K562 (cell line): ENCODE results near the gene ZNHIT1. TPM values are rescaled to one million over a fixed set of nuclear protein-coding genes. Genes with fewer than 3 reads are reported as not detected.

ENCODE experiments used
- GATAD2A ChIP-seq: fragments of 450-650 bp; IDR thresholded peaks from 2 replicates; pipeline ENCODE4 v1.6.1; 2017
- JUN ChIP-seq, 2 experiments: sonication (generic) in 1 of 2; formaldehyde crosslinking in 1 of 2; IDR thresholded peaks; 2 replicates each; pipeline versions ENCODE4 v1.6.1 to v1.8.0; 2012 to 2022; ENCODE audit warnings: borderline replicate concordance in 2 of 2, mild to moderate bottlenecking in 2 of 2, improper control_type of control experiment in 1 of 2, low read depth in 1 of 2, low read length in 1 of 2, missing genetic modification reagents in 1 of 2
- NR2C1 ChIP-seq, 2 experiments: fragments of 450-650 bp; IDR thresholded peaks; 2 replicates each; pipeline ENCODE4 v1.6.1; 2017; ENCODE audit warnings: mild to moderate bottlenecking in 2 of 2, antibody characterized with exemption in 1 of 2, inconsistent platforms in 1 of 2, missing compliant biosample characterization in 1 of 2, missing genetic modification characterization in 1 of 2
- SOX6 ChIP-seq: fragments of 450-650 bp; IDR thresholded peaks from 2 replicates; pipeline ENCODE4 v1.6.1; 2014; ENCODE audit warnings: mild to moderate bottlenecking
- SRF ChIP-seq, 2 experiments: fragments of 250-450, 450-650 bp in 1 of 2; sonication (Bioruptor Pico) in 1 of 2; sonication (generic) in 1 of 2; formaldehyde crosslinking; IDR thresholded peaks; 2 replicates each; pipeline versions ENCODE4 v1.5.0 to v1.5.1; 2020 to 2022; ENCODE audit warnings: mild to moderate bottlenecking in 1 of 2, missing genetic modification reagents in 1 of 2
- polyA plus RNA-seq, 8 experiments: library from polyadenylated mRNA; depleted of rRNA in 4 of 8; stranded (reverse) in 5 of 8; unstranded in 3 of 8; fragments of >200 nt; fragmentation: Nextera tagmentation in 2 of 8; fragmentation: Illumina TruSeq in 1 of 8; extraction: Ambion mirVana in 2 of 8; extraction: Trizol in 1 of 8; gene quantifications; 2 replicates each; pipeline versions ENCODE4 v1.2.1 to v1.2.3, GENCODE V29; 2011 to 2014; ENCODE audit warnings: inconsistent platforms in 1 of 8, missing spikeins in 1 of 8
- total RNA-seq, 7 experiments: library from RNA; depleted of rRNA in 6 of 7; stranded (reverse); fragments of >200 nt in 6 of 7; fragmentation: Illumina TruSeq in 2 of 7; extraction: Trizol in 2 of 7; gene quantifications; 2 replicates each; pipeline versions ENCODE4 v1.2.1 to v1.2.3, GENCODE V29; 2011 to 2021; ENCODE audit warnings: low replicate concordance in 1 of 7
- TF ChIP-seq, protein P1 (sequence below): sonication (generic); formaldehyde crosslinking; IDR thresholded peaks from 2 replicates; pipeline ENCODE4 v1.8.1; 2023; ENCODE audit warnings: mild to moderate bottlenecking, missing genetic modification reagents
- TF ChIP-seq, protein P2 (sequence below): fragments of 450-650 bp; IDR thresholded peaks from 2 replicates; pipeline ENCODE4 v1.6.1; 2016; ENCODE audit warnings: mild to moderate bottlenecking, moderate library complexity
- TF ChIP-seq, protein P3 (sequence below): fragments of 250-450 bp; sonication (Bioruptor Pico); IDR thresholded peaks from 2 replicates; pipeline ENCODE4 v1.9.0; 2021; ENCODE audit warnings: mild to moderate bottlenecking, inconsistent platforms

The ZNHIT1 gene
- total and polyA plus RNA-seq, 9 of the 15 experiments (the other 6 are each of a cell fraction or from before 2014, with no cell fraction given), result 6.4 to 162 (median 70.1) TPM

DNA sequence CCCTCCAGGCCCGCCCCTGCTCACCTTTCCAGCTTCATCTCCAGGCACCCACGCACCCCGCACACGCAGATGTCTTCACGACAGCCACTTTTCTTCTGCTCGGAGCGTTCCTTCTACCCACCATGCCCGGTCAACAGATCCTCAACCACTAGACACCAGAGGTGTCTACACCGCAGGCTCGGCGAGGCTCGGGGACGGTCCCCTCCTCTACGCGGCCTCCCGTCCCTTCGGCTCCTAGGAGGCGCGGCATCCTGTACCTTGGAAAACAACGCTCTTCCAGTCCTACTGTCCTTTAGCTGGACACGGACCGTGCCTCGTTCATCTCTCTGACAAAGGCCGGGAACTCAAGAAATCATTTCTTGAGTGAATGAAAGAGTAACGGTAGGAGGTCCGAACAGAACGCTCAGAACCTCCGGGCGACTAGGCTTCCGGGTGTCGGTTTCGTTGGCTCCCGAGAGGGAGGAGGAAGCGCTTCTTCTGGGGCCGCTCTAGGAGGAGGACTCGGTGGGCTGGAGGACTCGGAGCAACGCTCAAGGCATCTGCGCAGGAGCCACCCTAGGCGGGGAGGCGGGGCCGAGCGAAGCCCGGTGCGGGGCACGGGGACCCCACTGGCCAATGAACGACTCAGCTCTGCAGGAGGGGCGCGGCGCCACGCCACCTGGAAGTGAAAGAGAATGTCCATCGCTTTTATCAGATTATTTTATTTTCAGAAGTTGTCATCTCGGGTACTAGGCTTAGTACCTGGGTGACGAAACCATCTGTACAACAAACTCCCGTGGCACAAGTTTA, 34.1 kb downstream of the ZNHIT1 start (continued):
- TF ChIP-seq, protein P1, sequence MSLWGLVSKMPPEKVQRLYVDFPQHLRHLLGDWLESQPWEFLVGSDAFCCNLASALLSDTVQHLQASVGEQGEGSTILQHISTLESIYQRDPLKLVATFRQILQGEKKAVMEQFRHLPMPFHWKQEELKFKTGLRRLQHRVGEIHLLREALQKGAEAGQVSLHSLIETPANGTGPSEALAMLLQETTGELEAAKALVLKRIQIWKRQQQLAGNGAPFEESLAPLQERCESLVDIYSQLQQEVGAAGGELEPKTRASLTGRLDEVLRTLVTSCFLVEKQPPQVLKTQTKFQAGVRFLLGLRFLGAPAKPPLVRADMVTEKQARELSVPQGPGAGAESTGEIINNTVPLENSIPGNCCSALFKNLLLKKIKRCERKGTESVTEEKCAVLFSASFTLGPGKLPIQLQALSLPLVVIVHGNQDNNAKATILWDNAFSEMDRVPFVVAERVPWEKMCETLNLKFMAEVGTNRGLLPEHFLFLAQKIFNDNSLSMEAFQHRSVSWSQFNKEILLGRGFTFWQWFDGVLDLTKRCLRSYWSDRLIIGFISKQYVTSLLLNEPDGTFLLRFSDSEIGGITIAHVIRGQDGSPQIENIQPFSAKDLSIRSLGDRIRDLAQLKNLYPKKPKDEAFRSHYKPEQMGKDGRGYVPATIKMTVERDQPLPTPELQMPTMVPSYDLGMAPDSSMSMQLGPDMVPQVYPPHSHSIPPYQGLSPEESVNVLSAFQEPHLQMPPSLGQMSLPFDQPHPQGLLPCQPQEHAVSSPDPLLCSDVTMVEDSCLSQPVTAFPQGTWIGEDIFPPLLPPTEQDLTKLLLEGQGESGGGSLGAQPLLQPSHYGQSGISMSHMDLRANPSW (CRISPR knock-in tag), result no peak; the same call in 1 of the 2 replicates
- TF ChIP-seq JUN (IDR thresholded peaks at IDR 0.05; ENCODE audit: borderline replicate concordance, low read depth, low read length), result peak; percentile 68; the same call in 1 of the 2 replicates
- TF ChIP-seq JUN (CRISPR knock-in tag; IDR thresholded peaks at IDR 0.05; ENCODE audit: borderline replicate concordance), result no peak
- peak; percentile 84 for TF ChIP-seq NR2C1 (IDR thresholded peaks at IDR 0.05)
- TF ChIP-seq NR2C1 (tag; IDR thresholded peaks at IDR 0.05), result peak; percentile 81
- TF ChIP-seq SOX6, result no peak
- TF ChIP-seq, protein P2, sequence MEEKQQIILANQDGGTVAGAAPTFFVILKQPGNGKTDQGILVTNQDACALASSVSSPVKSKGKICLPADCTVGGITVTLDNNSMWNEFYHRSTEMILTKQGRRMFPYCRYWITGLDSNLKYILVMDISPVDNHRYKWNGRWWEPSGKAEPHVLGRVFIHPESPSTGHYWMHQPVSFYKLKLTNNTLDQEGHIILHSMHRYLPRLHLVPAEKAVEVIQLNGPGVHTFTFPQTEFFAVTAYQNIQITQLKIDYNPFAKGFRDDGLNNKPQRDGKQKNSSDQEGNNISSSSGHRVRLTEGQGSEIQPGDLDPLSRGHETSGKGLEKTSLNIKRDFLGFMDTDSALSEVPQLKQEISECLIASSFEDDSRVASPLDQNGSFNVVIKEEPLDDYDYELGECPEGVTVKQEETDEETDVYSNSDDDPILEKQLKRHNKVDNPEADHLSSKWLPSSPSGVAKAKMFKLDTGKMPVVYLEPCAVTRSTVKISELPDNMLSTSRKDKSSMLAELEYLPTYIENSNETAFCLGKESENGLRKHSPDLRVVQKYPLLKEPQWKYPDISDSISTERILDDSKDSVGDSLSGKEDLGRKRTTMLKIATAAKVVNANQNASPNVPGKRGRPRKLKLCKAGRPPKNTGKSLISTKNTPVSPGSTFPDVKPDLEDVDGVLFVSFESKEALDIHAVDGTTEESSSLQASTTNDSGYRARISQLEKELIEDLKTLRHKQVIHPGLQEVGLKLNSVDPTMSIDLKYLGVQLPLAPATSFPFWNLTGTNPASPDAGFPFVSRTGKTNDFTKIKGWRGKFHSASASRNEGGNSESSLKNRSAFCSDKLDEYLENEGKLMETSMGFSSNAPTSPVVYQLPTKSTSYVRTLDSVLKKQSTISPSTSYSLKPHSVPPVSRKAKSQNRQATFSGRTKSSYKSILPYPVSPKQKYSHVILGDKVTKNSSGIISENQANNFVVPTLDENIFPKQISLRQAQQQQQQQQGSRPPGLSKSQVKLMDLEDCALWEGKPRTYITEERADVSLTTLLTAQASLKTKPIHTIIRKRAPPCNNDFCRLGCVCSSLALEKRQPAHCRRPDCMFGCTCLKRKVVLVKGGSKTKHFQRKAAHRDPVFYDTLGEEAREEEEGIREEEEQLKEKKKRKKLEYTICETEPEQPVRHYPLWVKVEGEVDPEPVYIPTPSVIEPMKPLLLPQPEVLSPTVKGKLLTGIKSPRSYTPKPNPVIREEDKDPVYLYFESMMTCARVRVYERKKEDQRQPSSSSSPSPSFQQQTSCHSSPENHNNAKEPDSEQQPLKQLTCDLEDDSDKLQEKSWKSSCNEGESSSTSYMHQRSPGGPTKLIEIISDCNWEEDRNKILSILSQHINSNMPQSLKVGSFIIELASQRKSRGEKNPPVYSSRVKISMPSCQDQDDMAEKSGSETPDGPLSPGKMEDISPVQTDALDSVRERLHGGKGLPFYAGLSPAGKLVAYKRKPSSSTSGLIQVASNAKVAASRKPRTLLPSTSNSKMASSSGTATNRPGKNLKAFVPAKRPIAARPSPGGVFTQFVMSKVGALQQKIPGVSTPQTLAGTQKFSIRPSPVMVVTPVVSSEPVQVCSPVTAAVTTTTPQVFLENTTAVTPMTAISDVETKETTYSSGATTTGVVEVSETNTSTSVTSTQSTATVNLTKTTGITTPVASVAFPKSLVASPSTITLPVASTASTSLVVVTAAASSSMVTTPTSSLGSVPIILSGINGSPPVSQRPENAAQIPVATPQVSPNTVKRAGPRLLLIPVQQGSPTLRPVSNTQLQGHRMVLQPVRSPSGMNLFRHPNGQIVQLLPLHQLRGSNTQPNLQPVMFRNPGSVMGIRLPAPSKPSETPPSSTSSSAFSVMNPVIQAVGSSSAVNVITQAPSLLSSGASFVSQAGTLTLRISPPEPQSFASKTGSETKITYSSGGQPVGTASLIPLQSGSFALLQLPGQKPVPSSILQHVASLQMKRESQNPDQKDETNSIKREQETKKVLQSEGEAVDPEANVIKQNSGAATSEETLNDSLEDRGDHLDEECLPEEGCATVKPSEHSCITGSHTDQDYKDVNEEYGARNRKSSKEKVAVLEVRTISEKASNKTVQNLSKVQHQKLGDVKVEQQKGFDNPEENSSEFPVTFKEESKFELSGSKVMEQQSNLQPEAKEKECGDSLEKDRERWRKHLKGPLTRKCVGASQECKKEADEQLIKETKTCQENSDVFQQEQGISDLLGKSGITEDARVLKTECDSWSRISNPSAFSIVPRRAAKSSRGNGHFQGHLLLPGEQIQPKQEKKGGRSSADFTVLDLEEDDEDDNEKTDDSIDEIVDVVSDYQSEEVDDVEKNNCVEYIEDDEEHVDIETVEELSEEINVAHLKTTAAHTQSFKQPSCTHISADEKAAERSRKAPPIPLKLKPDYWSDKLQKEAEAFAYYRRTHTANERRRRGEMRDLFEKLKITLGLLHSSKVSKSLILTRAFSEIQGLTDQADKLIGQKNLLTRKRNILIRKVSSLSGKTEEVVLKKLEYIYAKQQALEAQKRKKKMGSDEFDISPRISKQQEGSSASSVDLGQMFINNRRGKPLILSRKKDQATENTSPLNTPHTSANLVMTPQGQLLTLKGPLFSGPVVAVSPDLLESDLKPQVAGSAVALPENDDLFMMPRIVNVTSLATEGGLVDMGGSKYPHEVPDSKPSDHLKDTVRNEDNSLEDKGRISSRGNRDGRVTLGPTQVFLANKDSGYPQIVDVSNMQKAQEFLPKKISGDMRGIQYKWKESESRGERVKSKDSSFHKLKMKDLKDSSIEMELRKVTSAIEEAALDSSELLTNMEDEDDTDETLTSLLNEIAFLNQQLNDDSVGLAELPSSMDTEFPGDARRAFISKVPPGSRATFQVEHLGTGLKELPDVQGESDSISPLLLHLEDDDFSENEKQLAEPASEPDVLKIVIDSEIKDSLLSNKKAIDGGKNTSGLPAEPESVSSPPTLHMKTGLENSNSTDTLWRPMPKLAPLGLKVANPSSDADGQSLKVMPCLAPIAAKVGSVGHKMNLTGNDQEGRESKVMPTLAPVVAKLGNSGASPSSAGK, result no peak
- peak in 1 of 2 experiments; percentile 69; a peak in 1 of 4 replicates for TF ChIP-seq SRF (CRISPR knock-in tag; IDR thresholded peaks at IDR 0.05)
- no peak for TF ChIP-seq GATAD2A
- TF ChIP-seq, protein P3, sequence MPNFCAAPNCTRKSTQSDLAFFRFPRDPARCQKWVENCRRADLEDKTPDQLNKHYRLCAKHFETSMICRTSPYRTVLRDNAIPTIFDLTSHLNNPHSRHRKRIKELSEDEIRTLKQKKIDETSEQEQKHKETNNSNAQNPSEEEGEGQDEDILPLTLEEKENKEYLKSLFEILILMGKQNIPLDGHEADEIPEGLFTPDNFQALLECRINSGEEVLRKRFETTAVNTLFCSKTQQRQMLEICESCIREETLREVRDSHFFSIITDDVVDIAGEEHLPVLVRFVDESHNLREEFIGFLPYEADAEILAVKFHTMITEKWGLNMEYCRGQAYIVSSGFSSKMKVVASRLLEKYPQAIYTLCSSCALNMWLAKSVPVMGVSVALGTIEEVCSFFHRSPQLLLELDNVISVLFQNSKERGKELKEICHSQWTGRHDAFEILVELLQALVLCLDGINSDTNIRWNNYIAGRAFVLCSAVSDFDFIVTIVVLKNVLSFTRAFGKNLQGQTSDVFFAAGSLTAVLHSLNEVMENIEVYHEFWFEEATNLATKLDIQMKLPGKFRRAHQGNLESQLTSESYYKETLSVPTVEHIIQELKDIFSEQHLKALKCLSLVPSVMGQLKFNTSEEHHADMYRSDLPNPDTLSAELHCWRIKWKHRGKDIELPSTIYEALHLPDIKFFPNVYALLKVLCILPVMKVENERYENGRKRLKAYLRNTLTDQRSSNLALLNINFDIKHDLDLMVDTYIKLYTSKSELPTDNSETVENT (CRISPR knock-in tag), result peak; percentile 100
